ENCODE data around the gene SEMA6B.

SEMA6B gene

GRCh38 chr19:4553775-4554174 lies 5.7 kb downstream of the SEMA6B start:
- TF ChIP-seq, protein P1, sequence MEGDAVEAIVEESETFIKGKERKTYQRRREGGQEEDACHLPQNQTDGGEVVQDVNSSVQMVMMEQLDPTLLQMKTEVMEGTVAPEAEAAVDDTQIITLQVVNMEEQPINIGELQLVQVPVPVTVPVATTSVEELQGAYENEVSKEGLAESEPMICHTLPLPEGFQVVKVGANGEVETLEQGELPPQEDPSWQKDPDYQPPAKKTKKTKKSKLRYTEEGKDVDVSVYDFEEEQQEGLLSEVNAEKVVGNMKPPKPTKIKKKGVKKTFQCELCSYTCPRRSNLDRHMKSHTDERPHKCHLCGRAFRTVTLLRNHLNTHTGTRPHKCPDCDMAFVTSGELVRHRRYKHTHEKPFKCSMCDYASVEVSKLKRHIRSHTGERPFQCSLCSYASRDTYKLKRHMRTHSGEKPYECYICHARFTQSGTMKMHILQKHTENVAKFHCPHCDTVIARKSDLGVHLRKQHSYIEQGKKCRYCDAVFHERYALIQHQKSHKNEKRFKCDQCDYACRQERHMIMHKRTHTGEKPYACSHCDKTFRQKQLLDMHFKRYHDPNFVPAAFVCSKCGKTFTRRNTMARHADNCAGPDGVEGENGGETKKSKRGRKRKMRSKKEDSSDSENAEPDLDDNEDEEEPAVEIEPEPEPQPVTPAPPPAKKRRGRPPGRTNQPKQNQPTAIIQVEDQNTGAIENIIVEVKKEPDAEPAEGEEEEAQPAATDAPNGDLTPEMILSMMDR (IDR thresholded peaks at IDR 0.05) = no peak

DNA sequence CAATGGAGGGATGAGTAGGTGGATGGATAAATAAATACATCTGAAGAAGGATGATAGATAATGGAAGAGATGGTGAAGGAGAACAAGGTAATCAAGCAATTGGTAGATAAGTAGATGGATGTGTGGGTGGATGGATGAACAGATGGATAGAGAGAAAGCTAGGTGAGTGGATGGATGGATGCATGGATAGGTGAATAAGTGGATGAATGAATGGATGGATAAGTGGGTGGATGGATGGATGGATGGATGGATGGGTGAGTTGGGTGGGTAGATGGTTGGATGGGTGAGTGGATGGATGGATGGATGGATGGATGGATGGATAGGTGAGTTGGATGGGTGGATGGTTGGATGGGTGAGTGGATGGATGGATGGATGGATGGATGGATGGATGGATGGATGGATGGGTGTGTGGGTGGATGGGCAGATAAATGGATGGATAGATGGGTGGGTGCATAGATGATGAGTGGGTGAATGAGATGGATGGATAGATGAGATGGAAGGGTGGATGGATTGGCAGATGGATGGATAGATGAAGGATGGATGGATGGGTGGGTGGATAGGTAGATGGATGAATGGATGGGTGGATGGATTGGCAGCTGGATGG lies 6.3 kb downstream of the SEMA6B start:
- TF ChIP-seq, protein P1 (IDR thresholded peaks at IDR 0.05) = no peak

GRCh38 chr19:4552525-4552819 lies 7.0 kb downstream of the SEMA6B start:
- TF ChIP-seq, protein P1 (IDR thresholded peaks at IDR 0.05) = no peak

DNA sequence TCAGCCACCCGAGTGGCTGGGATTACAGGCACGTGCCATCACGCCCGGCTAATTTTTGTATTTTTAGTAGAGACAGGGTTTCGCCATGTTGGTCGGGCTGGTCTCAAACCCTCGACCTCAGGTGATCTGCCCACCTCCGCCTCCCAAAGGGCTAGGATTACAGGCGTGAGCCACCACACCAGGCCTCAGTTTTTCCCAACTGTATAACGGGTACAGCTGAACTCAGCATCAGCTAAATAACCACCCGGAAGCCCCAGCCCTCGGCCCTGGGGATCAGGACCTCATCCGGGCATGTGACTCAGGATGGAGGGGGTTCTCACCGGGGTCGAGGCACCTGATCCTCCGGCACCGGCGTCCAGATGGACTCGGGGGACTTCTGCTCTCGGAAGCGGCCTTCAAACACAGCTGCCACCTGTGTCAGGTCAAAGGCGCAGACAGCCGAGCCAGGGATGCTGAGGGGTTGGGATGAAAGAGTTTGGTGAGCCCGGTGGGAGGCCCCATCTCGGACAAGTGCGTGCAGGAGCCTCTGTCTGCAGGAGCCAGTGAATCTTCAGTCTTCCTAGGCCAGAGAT lies 8.9 kb downstream of the SEMA6B start:
- TF ChIP-seq, protein P1 (IDR thresholded peaks at IDR 0.05) = no peak

GRCh38 chr19:4550018-4550417 lies 9.5 kb downstream of the SEMA6B start:
- TF ChIP-seq, protein P1 (IDR thresholded peaks at IDR 0.05) = no peak

- TF ChIP-seq, protein P1 (IDR thresholded peaks at IDR 0.05) = no peak
Observed at GRCh38 chr19:4548238-4548584, 11.3 kb downstream of the SEMA6B start.

DNA sequence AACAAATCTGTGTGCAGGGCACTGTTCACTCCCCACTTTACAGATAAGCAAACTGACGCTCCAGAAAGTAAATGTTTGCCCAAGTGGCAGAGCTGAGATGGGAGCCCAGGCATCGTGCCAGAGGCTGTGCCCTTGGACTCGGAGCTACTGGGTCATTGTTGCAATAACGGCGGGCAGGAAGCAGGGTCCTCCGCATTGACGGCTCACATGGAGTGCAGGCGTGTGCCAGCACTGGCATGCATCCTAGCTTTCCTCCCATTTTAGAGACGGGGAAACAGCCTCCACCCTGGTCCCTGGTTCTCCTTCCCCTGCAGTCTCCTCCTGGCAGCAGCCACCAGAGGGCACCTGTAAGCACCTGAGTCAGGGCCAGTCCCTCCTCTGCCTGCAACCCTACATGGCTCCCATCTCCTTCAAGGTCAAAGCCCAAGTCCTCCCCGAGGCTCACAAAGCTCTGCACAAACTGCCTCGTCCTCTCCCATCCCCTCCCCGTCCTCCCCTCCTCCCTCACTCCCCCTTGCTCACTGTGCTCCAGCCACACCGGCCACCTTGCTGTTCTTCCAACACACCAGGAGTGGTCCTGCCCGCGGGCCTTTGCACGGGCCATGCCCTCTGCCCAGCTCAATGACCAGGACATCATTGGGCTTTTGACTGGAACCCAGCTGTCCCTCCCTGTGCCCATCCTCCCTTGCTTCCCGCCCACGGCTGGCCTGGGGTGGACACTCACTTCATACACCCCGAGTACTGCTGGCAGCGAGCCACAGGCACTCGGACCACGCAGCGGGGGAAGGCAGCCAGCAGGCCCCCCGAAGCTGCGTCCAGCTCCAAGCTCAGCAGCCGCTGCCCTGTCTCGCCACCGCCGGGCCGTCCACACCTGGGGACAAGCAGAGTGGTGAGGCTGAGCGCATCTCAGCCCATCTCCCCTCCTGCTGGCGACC lies 11.9 kb downstream of the SEMA6B start:
- TF ChIP-seq, protein P1 (IDR thresholded peaks at IDR 0.05) = peak; percentile 52; the same call in 1 of the 2 replicates
